ENCODE measurements around the gene GPR35. TPM values are rescaled to one million over a fixed set of nuclear protein-coding genes. Genes with fewer than 3 reads are reported as not detected.

The GPR35 gene
- total RNA-seq, 1 experiment from 2014 or later = 0.22 TPM

- DNase-seq (ENCODE audit: low spot score) = peak; percentile 13
- TF ChIP-seq ZNF512 (CRISPR knock-in tag; IDR thresholded peaks at IDR 0.05; ENCODE audit: borderline replicate concordance) (no peak), NFATC4 (CRISPR knock-in tag; IDR thresholded peaks at IDR 0.05) (no peak), NR3C1 (CRISPR knock-in tag; conservative IDR thresholded peaks at IDR 0.05; ENCODE audit: low read depth) (no peak), GRHL2 (CRISPR knock-in tag; IDR thresholded peaks at IDR 0.05; ENCODE audit: insufficient replicate concordance, severe bottlenecking) (no peak), CREM (CRISPR knock-in tag; IDR thresholded peaks at IDR 0.05) (no peak), ETV6 (CRISPR knock-in tag; IDR thresholded peaks at IDR 0.05) (no peak), E2F1 (CRISPR knock-in tag; IDR thresholded peaks at IDR 0.05) (no peak), IRF1 (CRISPR knock-in tag; IDR thresholded peaks at IDR 0.05) (no peak), USF1 (CRISPR knock-in tag; IDR thresholded peaks at IDR 0.05) (no peak), ATF3 (CRISPR knock-in tag; conservative IDR thresholded peaks at IDR 0.05) (no peak), USF2 (CRISPR knock-in tag; IDR thresholded peaks at IDR 0.05) (no peak)
- TF ChIP-seq, protein P1, sequence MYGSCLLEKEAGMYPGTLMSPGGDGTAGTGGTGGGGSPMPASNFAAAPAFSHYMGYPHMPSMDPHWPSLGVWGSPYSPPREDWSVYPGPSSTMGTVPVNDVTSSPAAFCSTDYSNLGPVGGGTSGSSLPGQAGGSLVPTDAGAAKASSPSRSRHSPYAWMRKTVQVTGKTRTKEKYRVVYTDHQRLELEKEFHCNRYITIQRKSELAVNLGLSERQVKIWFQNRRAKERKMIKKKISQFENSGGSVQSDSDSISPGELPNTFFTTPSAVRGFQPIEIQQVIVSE (CRISPR knock-in tag; IDR thresholded peaks at IDR 0.05; ENCODE audit: borderline replicate concordance) = no peak
- TF ChIP-seq, protein P2, sequence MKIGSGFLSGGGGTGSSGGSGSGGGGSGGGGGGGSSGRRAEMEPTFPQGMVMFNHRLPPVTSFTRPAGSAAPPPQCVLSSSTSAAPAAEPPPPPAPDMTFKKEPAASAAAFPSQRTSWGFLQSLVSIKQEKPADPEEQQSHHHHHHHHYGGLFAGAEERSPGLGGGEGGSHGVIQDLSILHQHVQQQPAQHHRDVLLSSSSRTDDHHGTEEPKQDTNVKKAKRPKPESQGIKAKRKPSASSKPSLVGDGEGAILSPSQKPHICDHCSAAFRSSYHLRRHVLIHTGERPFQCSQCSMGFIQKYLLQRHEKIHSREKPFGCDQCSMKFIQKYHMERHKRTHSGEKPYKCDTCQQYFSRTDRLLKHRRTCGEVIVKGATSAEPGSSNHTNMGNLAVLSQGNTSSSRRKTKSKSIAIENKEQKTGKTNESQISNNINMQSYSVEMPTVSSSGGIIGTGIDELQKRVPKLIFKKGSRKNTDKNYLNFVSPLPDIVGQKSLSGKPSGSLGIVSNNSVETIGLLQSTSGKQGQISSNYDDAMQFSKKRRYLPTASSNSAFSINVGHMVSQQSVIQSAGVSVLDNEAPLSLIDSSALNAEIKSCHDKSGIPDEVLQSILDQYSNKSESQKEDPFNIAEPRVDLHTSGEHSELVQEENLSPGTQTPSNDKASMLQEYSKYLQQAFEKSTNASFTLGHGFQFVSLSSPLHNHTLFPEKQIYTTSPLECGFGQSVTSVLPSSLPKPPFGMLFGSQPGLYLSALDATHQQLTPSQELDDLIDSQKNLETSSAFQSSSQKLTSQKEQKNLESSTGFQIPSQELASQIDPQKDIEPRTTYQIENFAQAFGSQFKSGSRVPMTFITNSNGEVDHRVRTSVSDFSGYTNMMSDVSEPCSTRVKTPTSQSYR (CRISPR knock-in tag; IDR thresholded peaks at IDR 0.05) = no peak
- H3K36me3 Mint-ChIP-seq = no peaks in the 10 kb centered on the region; the same call in none of the 2 replicates
- CTCF ChIA-PET = interaction anchor here (1.1 kb wide), 1 partner anchor 20 kb away, joined by 4 read pairs; no protein-coding TSS in a partner anchor
- no peaks in the 10 kb centered on the region for H3K4me1 Mint-ChIP-seq
- H3K27me3 Mint-ChIP-seq (ENCODE audit: low read depth) = no peaks in the 10 kb centered on the region
- no peak overlapping the region for H3K27ac Mint-ChIP-seq
- ATAC-seq = no peak
- H3K9me3 Mint-ChIP-seq = peaks cover under 1% of the 10 kb centered on the region
- no peak overlapping the region for H3K4me3 Mint-ChIP-seq
- POLR2A ChIA-PET = no interaction called here
Observed at GRCh38 chr2:240624011-240624949, 1.0 kb upstream of the GPR35 start.
